Activated T-cell treated with anti-CD3 and anti-CD28 coated beads for 24 hours (primary cell): ENCODE measurements around the gene SMIM17.

Experiments
- DNase-seq: peaks from one replicate; pipeline ENCODE4 v3.0.0-alpha.2; 2020; ENCODE audit warnings: low read depth

The SMIM17 gene

GRCh38 chr19:56642711-56643459, at the start of gene SMIM17:
Gene SMIM17, plus strand, starts transcription at chr19:56643159. Its CDS starts 2,509 bp downstream, at chr19:56645668.
- no peak for DNase-seq

- no peak for DNase-seq
Measured at GRCh38 chr19:56594446-56594782, 48.5 kb upstream of the SMIM17 start.

- peak; percentile 86 for DNase-seq
Measured at GRCh38 chr19:56594783-56595547, 48.0 kb upstream of the SMIM17 start, which contains the start of gene ZNF71. Gene ZNF71, plus strand, starts transcription at chr19:56595302. Its CDS starts 6,257 bp downstream, at chr19:56601559.

- no peak for DNase-seq
Measured at GRCh38 chr19:56595548-56595899, 47.4 kb upstream of the SMIM17 start.

- DNase-seq = no peak
Measured at GRCh38 chr19:56596676-56597075, 46.3 kb upstream of the SMIM17 start.

GRCh38 chr19:56597696-56598095, 45.3 kb upstream of the SMIM17 start:
- DNase-seq = no peak

- DNase-seq = no peak
Measured at GRCh38 chr19:56601375-56601774, 41.6 kb upstream of the SMIM17 start.

- DNase-seq = no peak
Measured at GRCh38 chr19:56603829-56604228, 39.1 kb upstream of the SMIM17 start.

- DNase-seq = no peak
Measured at GRCh38 chr19:56608274-56608964, 34.5 kb upstream of the SMIM17 start.

- no peak for DNase-seq
Measured at GRCh38 chr19:56611288-56611687, 31.7 kb upstream of the SMIM17 start.

GRCh38 chr19:56612737-56613136, 30.2 kb upstream of the SMIM17 start:
- no peak for DNase-seq

- no peak for DNase-seq
Measured at GRCh38 chr19:56613639-56614038, 29.3 kb upstream of the SMIM17 start.

GRCh38 chr19:56617531-56617930, 25.4 kb upstream of the SMIM17 start:
- no peak for DNase-seq

GRCh38 chr19:56619121-56619520, 23.8 kb upstream of the SMIM17 start:
- DNase-seq = no peak

- no peak for DNase-seq
Measured at GRCh38 chr19:56622374-56622773, 20.6 kb upstream of the SMIM17 start.

GRCh38 chr19:56623006-56623405, 20.0 kb upstream of the SMIM17 start:
- DNase-seq = no peak

- DNase-seq = no peak
Measured at GRCh38 chr19:56625708-56626107, 17.3 kb upstream of the SMIM17 start.

- no peak for DNase-seq
Measured at GRCh38 chr19:56633021-56633420, 9.9 kb upstream of the SMIM17 start.

GRCh38 chr19:56637976-56638555, 4.9 kb upstream of the SMIM17 start:
- no peak for DNase-seq

GRCh38 chr19:56639217-56639616, 3.7 kb upstream of the SMIM17 start:
- no peak for DNase-seq

GRCh38 chr19:56643460-56643955, 549 bp downstream of the SMIM17 start:
- DNase-seq = no peak

GRCh38 chr19:56654151-56654550, 11.2 kb downstream of the SMIM17 start:
- DNase-seq = no peak
